Endothelial cell of umbilical vein (primary cell): ENCODE results near the gene MUC7. TPM values are rescaled to one million over a fixed set of nuclear protein-coding genes. Genes with fewer than 3 reads are reported as not detected.

Source experiments
- BruUV-seq: library from RNA; stranded (reverse); fragments of 400-500 nt; replicated peaks from 2 replicates; lab custom pipeline; 2021; lab: Mats Ljungman, UMichigan
- CTCF ChIA-PET: fragments of 300-600, 350-600 bp; sonication (Branson Sonifier 250); formaldehyde crosslinking; loops from one replicate; lab custom pipeline; 2021; ENCODE audit warnings: antibody characterized with exemption, inconsistent platforms; lab: Charles Lee
- POLR2A ChIA-PET: fragments of 300-600, 350-600 bp; sonication (Branson Sonifier 250); formaldehyde crosslinking; loops from one replicate; lab custom pipeline; 2021; ENCODE audit warnings: antibody characterized with exemption, inconsistent platforms; lab: Charles Lee
- DNase-seq: peaks from one replicate; pipeline ENCODE4 v3.0.0-alpha.2; 2011; ENCODE audit warnings: low read depth, low spot score
- FAIRE-seq: peaks from 2 replicates; lab custom pipeline; 2011; peaks lifted over from hg19 to GRCh38; lab: Jason Lieb, UNC
- H2AFZ ChIP-seq: 2 replicates; pipeline ENCODE4 v1.6.0; 2012; ENCODE audit warnings: low read depth, low read length, control low read depth, inconsistent platforms
- H3K27ac ChIP-seq: 2 replicates; pipeline ENCODE4 v1.5.1; 2011; ENCODE audit warnings: low read depth, mild to moderate bottlenecking, control low read depth, low read length, moderate library complexity; ENCODE audit not compliant: insufficient read depth
- H3K27me3 ChIP-seq, 2 experiments: 2 replicates each; pipeline versions ENCODE4 v1.6.0 to v1.6.1; 2011; ENCODE audit warnings: low read length in 2 of 2, mixed read lengths in 1 of 2; ENCODE audit not compliant: control insufficient read depth in 2 of 2, insufficient read depth in 2 of 2
- H3K36me3 ChIP-seq, 2 experiments: 2 replicates in 1 of 2; 3 replicates in 1 of 2; pipeline ENCODE4 v1.5.1; 2011; ENCODE audit warnings: low read length in 2 of 2, mild to moderate bottlenecking in 1 of 2, moderate library complexity in 1 of 2; ENCODE audit not compliant: control insufficient read depth in 2 of 2, insufficient read depth in 2 of 2; ENCODE audit errors: extremely low read depth in 1 of 2
- H3K4me1 ChIP-seq: 3 replicates; pipeline ENCODE4 v1.5.1; 2011; ENCODE audit warnings: mild to moderate bottlenecking, low read length; ENCODE audit not compliant: control insufficient read depth, insufficient read depth; ENCODE audit errors: extremely low read depth
- H3K4me2 ChIP-seq: 2 replicates; pipeline ENCODE4 v1.6.1; 2011; ENCODE audit warnings: low read length, control low read depth, mixed read lengths; ENCODE audit not compliant: insufficient read depth
- H3K4me3 ChIP-seq, 3 experiments: fragments of 200-600 bp in 1 of 3; sonication (generic), shearing (Covaris generic) in 1 of 3; replicated peaks in 1 of 3; 2 replicates each; pipeline ENCODE4 v1.5.1; 2011 to 2016; ENCODE audit warnings: control low read depth in 3 of 3, low read length in 3 of 3, mild to moderate bottlenecking in 2 of 3, inconsistent platforms in 1 of 3, low read depth in 1 of 3, moderate library complexity in 1 of 3; ENCODE audit not compliant: insufficient read depth in 1 of 3
- H3K79me2 ChIP-seq: 2 replicates; pipeline ENCODE4 v1.6.0; 2012; ENCODE audit warnings: low read length, inconsistent platforms; ENCODE audit not compliant: control insufficient read depth, insufficient read depth
- H3K9ac ChIP-seq: replicated peaks from 2 replicates; pipeline ENCODE3; 2011; ENCODE audit warnings: low read length, control low read depth; ENCODE audit not compliant: insufficient read depth; ENCODE audit errors: extremely low read depth
- H3K9me1 ChIP-seq: replicated peaks from 3 replicates; pipeline ENCODE4 v1.6.0; 2011; ENCODE audit warnings: mild to moderate bottlenecking, low read length; ENCODE audit not compliant: control insufficient read depth, insufficient read depth; ENCODE audit errors: extremely low read depth
- H3K9me3 ChIP-seq: replicated peaks from 2 replicates; pipeline ENCODE4 v1.5.1; 2012; ENCODE audit warnings: low read length, inconsistent platforms; ENCODE audit not compliant: control insufficient read depth, insufficient read depth
- H4K20me1 ChIP-seq: replicated peaks from 2 replicates; pipeline ENCODE3; 2011; ENCODE audit warnings: mild to moderate bottlenecking, low read length; ENCODE audit not compliant: control insufficient read depth, insufficient read depth; ENCODE audit errors: extremely low read depth
- CTCF ChIP-seq, 2 donors: IDR thresholded peaks; 1 replicate in 1 of 2; 2 replicates in 1 of 2; pipeline ENCODE4 v1.5.1; 2011; ENCODE audit warnings: low read length in 2 of 2, mild to moderate bottlenecking in 2 of 2, moderate library complexity in 2 of 2, control low read depth in 1 of 2, inconsistent platforms in 1 of 2, low read depth in 1 of 2; ENCODE audit not compliant: insufficient read depth in 1 of 2; ENCODE audit errors: extremely low read depth in 1 of 2
- EZH2 ChIP-seq: IDR thresholded peaks from 2 replicates; pipeline ENCODE4 v1.6.1; 2012; ENCODE audit warnings: borderline replicate concordance, low read depth, mild to moderate bottlenecking, moderate library complexity, low read length, inconsistent platforms; ENCODE audit not compliant: severe bottlenecking
- FOS ChIP-seq: IDR thresholded peaks from 2 replicates; pipeline ENCODE4 v1.6.1; 2011; ENCODE audit warnings: mild to moderate bottlenecking, low read length, moderate library complexity, borderline replicate concordance; ENCODE audit not compliant: insufficient read depth
- GATA2 ChIP-seq: IDR thresholded peaks from 2 replicates; pipeline ENCODE4 v1.7.0; 2011; ENCODE audit warnings: low read depth, mild to moderate bottlenecking, moderate library complexity, mixed read lengths, low read length; ENCODE audit not compliant: insufficient read length, insufficient read depth
- JUN ChIP-seq: IDR thresholded peaks from 2 replicates; pipeline ENCODE4 v1.6.1; 2011; ENCODE audit warnings: borderline replicate concordance, low read depth; ENCODE audit not compliant: insufficient read length, insufficient read depth
- MYC ChIP-seq: IDR thresholded peaks from one replicate; pipeline ENCODE4 v1.6.1; 2011; ENCODE audit warnings: mild to moderate bottlenecking, low read depth, low read length
- POLR2A ChIP-seq: IDR thresholded peaks from 2 replicates; pipeline ENCODE4 v1.6.1; 2012; ENCODE audit warnings: low read depth, mild to moderate bottlenecking, control low read depth, low read length
- POLR2AphosphoS5 ChIP-seq: IDR thresholded peaks from 2 replicates; pipeline ENCODE4 v1.6.1; 2012; ENCODE audit warnings: low read depth, mild to moderate bottlenecking, control low read depth, low read length, moderate library complexity; ENCODE audit not compliant: insufficient read depth
- dilution Hi-C: fragments of 300-500 bp; cut with MboI; formaldehyde crosslinking; loops from one replicate; pipeline ENCODE4 v1.15.0; 2019; ENCODE audit warnings: low sequenced_read_pairs; ENCODE audit not compliant: extremely low pct_ligation_motif_present
- intact Hi-C: fragments of 100-400 bp; cut with micrococcal nuclease; formaldehyde crosslinking; loops from one replicate; pipeline ENCODE4 v1.10.0; 2022
- polyA plus RNA-seq, 4 experiments: library from polyadenylated mRNA; depleted of rRNA in 3 of 4; stranded (reverse) in 3 of 4; unstranded in 1 of 4; fragments of >200 nt; gene quantifications; 2 replicates each; pipeline versions ENCODE4 v1.2.1 to v1.2.3, GENCODE V29; 2011 to 2012; ENCODE audit warnings: missing spikeins in 1 of 4
- total RNA-seq: library from RNA; stranded (reverse); gene quantifications from 2 replicates; pipeline ENCODE4 v1.2.3, GENCODE V29; 2021
- TF ChIP-seq, protein P1 (sequence below): IDR thresholded peaks from 2 replicates; pipeline ENCODE4 v1.6.1; 2011; ENCODE audit not compliant: insufficient read depth, insufficient read length

MUC7 gene
- total and polyA plus RNA-seq, 2 donors (not counting 3 experiments of a cell fraction or from before 2014, with no cell fraction given): not detected

DNA sequence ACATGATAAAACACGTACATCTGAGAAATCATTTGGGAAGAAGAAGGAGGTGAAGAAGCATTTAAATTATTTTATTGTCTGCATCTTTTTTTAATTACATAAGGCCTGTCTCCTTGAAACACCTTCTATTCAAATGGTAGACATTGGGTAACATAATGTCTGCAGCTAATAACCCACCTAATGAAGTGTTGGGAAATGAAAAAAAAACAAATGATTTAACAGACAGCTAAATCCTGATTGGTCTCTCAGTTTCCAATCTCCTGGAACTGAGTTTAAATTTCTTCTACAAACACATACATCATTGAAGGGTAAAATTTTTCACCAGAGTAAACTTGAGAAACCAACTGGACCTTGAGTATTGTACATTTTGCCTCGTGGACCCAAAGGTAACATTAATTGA is 46.3 kb downstream of the MUC7 start, which contains the start of gene AMTN:
AMTN (plus strand) TSS at position 301 of the 400 bp plus-strand sequence. CDS start 209 bp downstream, outside the sequence.
- no peak for FAIRE-seq
- H3K9me3 ChIP-seq: no peaks in the 10 kb centered on the region
- H3K4me3 ChIP-seq: no peak within 1 kb of the TSS
- H3K9ac ChIP-seq: no peak within 1 kb of the TSS
- dilution Hi-C loops (no loop called here), intact Hi-C loops (no loop called here)
- no peaks in the 10 kb centered on the region for H3K4me1 ChIP-seq
- no peaks in the 10 kb centered on the region for H3K27me3 ChIP-seq
- no peaks in the 10 kb centered on the region for H3K36me3 ChIP-seq
- no peak for DNase-seq
- ChIA-PET POLR2A (no interaction called here), CTCF (no interaction called here)
- no peak within 1 kb of the TSS for H3K4me2 ChIP-seq
- no peaks in the 10 kb centered on the region for H3K79me2 ChIP-seq
- H3K9me1 ChIP-seq: no peaks in the 10 kb centered on the region
- H2AFZ ChIP-seq: no peak within 1 kb of the TSS
- TF ChIP-seq EZH2: no peak
- TF ChIP-seq GATA2: no peak
- no peak for TF ChIP-seq JUN
- no peak for TF ChIP-seq MYC
- TF ChIP-seq, protein P1, sequence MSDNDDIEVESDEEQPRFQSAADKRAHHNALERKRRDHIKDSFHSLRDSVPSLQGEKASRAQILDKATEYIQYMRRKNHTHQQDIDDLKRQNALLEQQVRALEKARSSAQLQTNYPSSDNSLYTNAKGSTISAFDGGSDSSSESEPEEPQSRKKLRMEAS: no peak
- TF ChIP-seq CTCF (IDR thresholded peaks at IDR 0.05; ENCODE audit: extremely low read depth in 1 of 2, insufficient read depth in 1 of 2, low read depth in 1 of 2, low read length in 2 of 2): no peak
- no peak for TF ChIP-seq POLR2A
- no peak for TF ChIP-seq FOS
- no peak for TF ChIP-seq POLR2AphosphoS5
- no TSS peak for BruUV-seq
- no peak within 1 kb of the TSS for H3K27ac ChIP-seq
- no peaks in the 10 kb centered on the region for H4K20me1 ChIP-seq
